ENCODE measurements around the gene DBX1. TPM values are rescaled to one million over a fixed set of nuclear protein-coding genes. Genes with fewer than 3 reads are reported as not detected.

DBX1 gene
- total and polyA plus RNA-seq, 4 donors: not detected

DNA sequence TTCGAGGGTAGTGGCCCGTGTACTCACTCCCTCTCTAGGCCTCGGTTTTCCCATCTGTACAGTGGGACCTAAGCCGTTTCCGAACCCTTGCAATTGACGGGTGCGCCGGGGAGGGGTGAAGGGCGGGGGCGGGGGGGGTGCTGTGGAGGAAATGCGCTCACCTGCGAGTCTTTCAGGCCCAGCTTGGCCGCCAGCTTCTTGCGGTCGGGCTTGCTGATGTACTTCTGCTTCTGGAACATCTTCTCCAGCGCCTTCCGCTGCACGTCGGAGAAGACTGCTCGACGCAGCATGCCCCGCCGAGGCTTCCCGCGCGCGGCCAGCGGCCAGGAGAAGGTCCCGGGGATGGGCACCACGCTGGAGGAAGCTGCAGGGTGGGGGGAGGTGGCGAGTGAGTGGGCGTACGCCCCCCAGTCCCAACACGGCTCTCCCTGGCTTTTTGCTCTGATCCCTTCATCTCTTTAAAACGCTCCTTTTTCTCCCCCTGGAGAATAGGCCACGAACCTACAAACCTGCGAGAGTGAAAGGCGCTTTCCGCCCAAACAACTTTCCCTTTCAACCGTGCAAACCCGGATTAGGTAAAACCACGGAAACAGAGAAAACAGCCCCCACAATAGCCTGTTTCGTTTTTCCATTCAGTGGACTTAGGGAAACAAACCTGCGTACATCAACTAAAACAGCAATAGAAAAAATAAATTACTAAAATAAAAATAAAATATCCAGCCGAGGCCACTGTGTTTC is 3.2 kb downstream of the DBX1 start (continued):
- TF ChIP-seq, protein P1, sequence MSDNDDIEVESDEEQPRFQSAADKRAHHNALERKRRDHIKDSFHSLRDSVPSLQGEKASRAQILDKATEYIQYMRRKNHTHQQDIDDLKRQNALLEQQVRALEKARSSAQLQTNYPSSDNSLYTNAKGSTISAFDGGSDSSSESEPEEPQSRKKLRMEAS (IDR thresholded peaks at IDR 0.05): no peak
- TF ChIP-seq YY1 (IDR thresholded peaks at IDR 0.05) (no peak), HNF4A (conservative IDR thresholded peaks at IDR 0.05) (no peak), FOXA2 (IDR thresholded peaks at IDR 0.05) (no peak), RXRA (IDR thresholded peaks at IDR 0.05) (no peak), NR2F2 (IDR thresholded peaks at IDR 0.05) (no peak), EGR1 (IDR thresholded peaks at IDR 0.05; ENCODE audit: low read depth in 2 of 2) (no peak), FOXA1 (IDR thresholded peaks at IDR 0.05) (no peak), TAF1 (conservative IDR thresholded peaks at IDR 0.05) (no peak), HNF4G (IDR thresholded peaks at IDR 0.05) (no peak)
- TF ChIP-seq, protein P2, sequence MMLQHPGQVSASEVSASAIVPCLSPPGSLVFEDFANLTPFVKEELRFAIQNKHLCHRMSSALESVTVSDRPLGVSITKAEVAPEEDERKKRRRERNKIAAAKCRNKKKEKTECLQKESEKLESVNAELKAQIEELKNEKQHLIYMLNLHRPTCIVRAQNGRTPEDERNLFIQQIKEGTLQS (IDR thresholded peaks at IDR 0.05): no peak
- TF ChIP-seq, protein P3, sequence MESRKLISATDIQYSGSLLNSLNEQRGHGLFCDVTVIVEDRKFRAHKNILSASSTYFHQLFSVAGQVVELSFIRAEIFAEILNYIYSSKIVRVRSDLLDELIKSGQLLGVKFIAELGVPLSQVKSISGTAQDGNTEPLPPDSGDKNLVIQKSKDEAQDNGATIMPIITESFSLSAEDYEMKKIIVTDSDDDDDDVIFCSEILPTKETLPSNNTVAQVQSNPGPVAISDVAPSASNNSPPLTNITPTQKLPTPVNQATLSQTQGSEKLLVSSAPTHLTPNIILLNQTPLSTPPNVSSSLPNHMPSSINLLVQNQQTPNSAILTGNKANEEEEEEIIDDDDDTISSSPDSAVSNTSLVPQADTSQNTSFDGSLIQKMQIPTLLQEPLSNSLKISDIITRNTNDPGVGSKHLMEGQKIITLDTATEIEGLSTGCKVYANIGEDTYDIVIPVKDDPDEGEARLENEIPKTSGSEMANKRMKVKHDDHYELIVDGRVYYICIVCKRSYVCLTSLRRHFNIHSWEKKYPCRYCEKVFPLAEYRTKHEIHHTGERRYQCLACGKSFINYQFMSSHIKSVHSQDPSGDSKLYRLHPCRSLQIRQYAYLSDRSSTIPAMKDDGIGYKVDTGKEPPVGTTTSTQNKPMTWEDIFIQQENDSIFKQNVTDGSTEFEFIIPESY (IDR thresholded peaks at IDR 0.05): no peak

DNA sequence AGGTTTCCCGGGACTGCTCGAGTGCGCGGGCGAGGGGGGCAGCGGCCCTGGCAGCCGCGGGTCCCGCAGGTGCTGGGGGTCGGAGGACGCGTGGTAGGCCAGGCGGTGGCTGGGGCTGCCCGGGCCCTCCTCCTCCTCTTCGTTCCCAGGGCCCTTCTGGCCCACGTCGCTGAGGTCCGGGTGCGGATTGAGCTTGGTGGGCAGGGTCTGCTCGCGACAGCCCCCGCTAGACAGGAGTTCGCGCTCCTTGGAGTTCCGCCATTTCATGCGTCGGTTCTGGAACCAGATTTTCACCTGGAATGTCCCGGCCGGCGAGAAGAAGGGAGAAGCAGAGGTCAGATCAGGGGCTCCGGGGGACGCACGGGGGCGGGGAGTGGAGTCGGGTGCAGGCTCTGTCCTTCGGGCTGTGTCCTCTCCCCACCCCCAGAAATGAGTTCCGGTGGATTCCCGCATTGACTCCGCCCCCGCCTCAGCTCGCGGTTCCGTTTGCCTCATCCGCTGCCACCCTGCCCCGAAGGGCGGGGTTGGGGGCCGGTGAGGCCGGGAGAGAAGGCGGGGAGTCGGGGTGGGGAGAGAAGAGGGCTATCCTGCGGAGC is 3.9 kb downstream of the DBX1 start:
- WGBS: 4% methylated on average over 51 of the region's 51 CpGs
- peaks cover 0 to 4% (median 1%) of the 10 kb centered on the region in 4 donors for H3K9me3 ChIP-seq (ENCODE audit: control insufficient read depth in 4 of 4, low read length in 3 of 4)
- TF ChIP-seq, protein P4, sequence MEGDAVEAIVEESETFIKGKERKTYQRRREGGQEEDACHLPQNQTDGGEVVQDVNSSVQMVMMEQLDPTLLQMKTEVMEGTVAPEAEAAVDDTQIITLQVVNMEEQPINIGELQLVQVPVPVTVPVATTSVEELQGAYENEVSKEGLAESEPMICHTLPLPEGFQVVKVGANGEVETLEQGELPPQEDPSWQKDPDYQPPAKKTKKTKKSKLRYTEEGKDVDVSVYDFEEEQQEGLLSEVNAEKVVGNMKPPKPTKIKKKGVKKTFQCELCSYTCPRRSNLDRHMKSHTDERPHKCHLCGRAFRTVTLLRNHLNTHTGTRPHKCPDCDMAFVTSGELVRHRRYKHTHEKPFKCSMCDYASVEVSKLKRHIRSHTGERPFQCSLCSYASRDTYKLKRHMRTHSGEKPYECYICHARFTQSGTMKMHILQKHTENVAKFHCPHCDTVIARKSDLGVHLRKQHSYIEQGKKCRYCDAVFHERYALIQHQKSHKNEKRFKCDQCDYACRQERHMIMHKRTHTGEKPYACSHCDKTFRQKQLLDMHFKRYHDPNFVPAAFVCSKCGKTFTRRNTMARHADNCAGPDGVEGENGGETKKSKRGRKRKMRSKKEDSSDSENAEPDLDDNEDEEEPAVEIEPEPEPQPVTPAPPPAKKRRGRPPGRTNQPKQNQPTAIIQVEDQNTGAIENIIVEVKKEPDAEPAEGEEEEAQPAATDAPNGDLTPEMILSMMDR (IDR thresholded peaks at IDR 0.05; ENCODE audit: low read depth, low read length, missing input control): no peak
- TF ChIP-seq TAF1 (conservative IDR thresholded peaks at IDR 0.05) (no peak), YY1 (IDR thresholded peaks at IDR 0.05) (no peak), JUND (IDR thresholded peaks at IDR 0.05) (no peak), RAD21 (IDR thresholded peaks at IDR 0.05) (no peak), FOXA2 (IDR thresholded peaks at IDR 0.05) (no peak)
- TF ChIP-seq, protein P1 (IDR thresholded peaks at IDR 0.05): no peak
- TF ChIP-seq, protein P2 (IDR thresholded peaks at IDR 0.05): no peak
- H3K27me3 ChIP-seq (ENCODE audit: control insufficient read depth in 4 of 4, insufficient read depth in 4 of 4, low read length in 3 of 4): peaks cover 8 to 36% (median 21%) of the 10 kb centered on the region in 4 donors
- peak overlapping the region in 2 of 3 donors; percentile 6 to 34 for H3K4me3 ChIP-seq (ENCODE audit: low read depth in 1 of 3, low read length in 3 of 3)
- no peak for DNase-seq (ENCODE audit: low spot score)
- no peak overlapping the region for H3K9ac ChIP-seq (ENCODE audit: low read depth in 1 of 2, low read length in 2 of 2)
- no peaks in the 10 kb centered on the region for H3K36me3 ChIP-seq (ENCODE audit: control insufficient read depth in 4 of 4, insufficient read depth in 3 of 4, low read depth in 1 of 4, low read length in 3 of 4)
- H3K4me1 ChIP-seq (ENCODE audit: control insufficient read depth in 4 of 4, insufficient read depth in 4 of 4, low read length in 3 of 4): peaks cover 7 to 14% (median 11%) of the 10 kb centered on the region in 4 donors
- no peak overlapping the region for H3K27ac ChIP-seq (ENCODE audit: low read depth in 1 of 2, low read length in 2 of 2)
